Astrocyte (in vitro differentiated cells and primary cell): ENCODE results near the gene IFT80.

ENCODE experiments used
- EZH2 ChIP-seq: IDR thresholded peaks from 2 replicates; pipeline ENCODE4 v1.6.1; 2012; ENCODE audit warnings: mild to moderate bottlenecking, low read length, inconsistent platforms; ENCODE audit not compliant: insufficient read depth
- TF ChIP-seq, protein P1 (sequence below): IDR thresholded peaks from 2 replicates; pipeline ENCODE4 v1.5.1; 2011; ENCODE audit warnings: low read depth, mild to moderate bottlenecking, inconsistent platforms, low read length, moderate library complexity; ENCODE audit not compliant: insufficient read depth

DNA sequence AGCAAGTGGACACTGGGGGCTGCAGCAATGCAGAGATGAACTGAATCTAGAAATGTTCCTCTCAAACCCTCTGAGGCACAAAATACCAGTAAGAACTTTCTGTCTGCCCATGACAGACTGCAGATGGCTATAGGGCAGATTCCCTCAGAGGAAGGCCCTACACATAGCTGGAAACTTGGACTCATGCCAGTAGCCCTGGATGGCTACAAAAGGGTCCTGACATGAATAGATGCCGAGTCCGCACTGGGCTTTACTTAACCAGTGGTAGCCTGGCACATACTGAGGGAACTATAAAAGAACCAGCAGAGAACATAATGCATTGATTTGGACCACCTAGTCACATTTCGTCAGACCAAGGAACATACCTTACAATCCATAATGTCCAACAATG is 107.1 kb downstream of the IFT80 start:
- TF ChIP-seq, protein P1, sequence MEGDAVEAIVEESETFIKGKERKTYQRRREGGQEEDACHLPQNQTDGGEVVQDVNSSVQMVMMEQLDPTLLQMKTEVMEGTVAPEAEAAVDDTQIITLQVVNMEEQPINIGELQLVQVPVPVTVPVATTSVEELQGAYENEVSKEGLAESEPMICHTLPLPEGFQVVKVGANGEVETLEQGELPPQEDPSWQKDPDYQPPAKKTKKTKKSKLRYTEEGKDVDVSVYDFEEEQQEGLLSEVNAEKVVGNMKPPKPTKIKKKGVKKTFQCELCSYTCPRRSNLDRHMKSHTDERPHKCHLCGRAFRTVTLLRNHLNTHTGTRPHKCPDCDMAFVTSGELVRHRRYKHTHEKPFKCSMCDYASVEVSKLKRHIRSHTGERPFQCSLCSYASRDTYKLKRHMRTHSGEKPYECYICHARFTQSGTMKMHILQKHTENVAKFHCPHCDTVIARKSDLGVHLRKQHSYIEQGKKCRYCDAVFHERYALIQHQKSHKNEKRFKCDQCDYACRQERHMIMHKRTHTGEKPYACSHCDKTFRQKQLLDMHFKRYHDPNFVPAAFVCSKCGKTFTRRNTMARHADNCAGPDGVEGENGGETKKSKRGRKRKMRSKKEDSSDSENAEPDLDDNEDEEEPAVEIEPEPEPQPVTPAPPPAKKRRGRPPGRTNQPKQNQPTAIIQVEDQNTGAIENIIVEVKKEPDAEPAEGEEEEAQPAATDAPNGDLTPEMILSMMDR, result no peak
- TF ChIP-seq EZH2, result no peak
